K562 (cell line): ENCODE data around the gene BSN. TPM values are rescaled to one million over a fixed set of nuclear protein-coding genes. Genes with fewer than 3 reads are reported as not detected.

ENCODE experiments used
- ATAC-seq: fragments of 200-7000 bp; cut with Tn5 transposase; 3 replicates; pipeline ENCODE4 v1.9.1; 2020; ENCODE audit warnings: moderate library complexity
- BruUV-seq: library from RNA; stranded (reverse); fragments of 400-500 nt; replicated peaks from 2 replicates; lab custom pipeline; 2021; lab: Mats Ljungman, UMichigan
- CTCF ChIA-PET: fragments of 300-600 bp; formaldehyde crosslinking; extraction: SDS; loops from one replicate; lab custom pipeline; 2021; ENCODE audit warnings: low intra/inter-chr PET ratio; lab: Yijun Ruan, JAX
- POLR2A ChIA-PET: fragments of 300-600, 350-650 bp; sonication (Branson Sonifier 250); formaldehyde crosslinking; extraction: SDS; loops from one replicate; lab custom pipeline; 2021; ENCODE audit warnings: antibody characterized with exemption, inconsistent platforms; lab: Yijun Ruan, JAX
- DNase-seq, 4 experiments: peaks; one replicate each; pipeline versions ENCODE4 v3.0.0 to v3.0.0-alpha.2; 2011 to 2018; ENCODE audit warnings: low spot score in 3 of 4, mixed read lengths in 3 of 4; ENCODE audit errors: extremely low read depth in 1 of 4
- FAIRE-seq: peaks from 2 replicates; lab custom pipeline; 2011; peaks lifted over from hg19 to GRCh38; lab: Jason Lieb, UNC
- H2AFZ ChIP-seq: 2 replicates; pipeline ENCODE4 v1.6.0; 2011; ENCODE audit warnings: low read depth, low read length, control low read depth, inconsistent platforms
- H3K27ac ChIP-seq: fragments of 200-600 bp; 3 replicates; pipeline ENCODE4 v1.8.0; 2011; ENCODE audit warnings: low read depth, mild to moderate bottlenecking, control low read depth, inconsistent platforms, low read length, moderate library complexity, mixed read lengths; ENCODE audit errors: extremely low read depth
- H3K27me3 ChIP-seq, 2 experiments: fragments of 300-600 bp in 1 of 2; 2 replicates in 1 of 2; 3 replicates in 1 of 2; pipeline versions ENCODE4 v1.6.0 to v1.8.0; 2011; ENCODE audit warnings: inconsistent platforms in 2 of 2, low read length in 2 of 2, mild to moderate bottlenecking in 1 of 2, mixed read lengths in 1 of 2, moderate library complexity in 1 of 2; ENCODE audit not compliant: control insufficient read depth in 2 of 2, insufficient read depth in 2 of 2
- H3K36me3 ChIP-seq: fragments of 300-600 bp; 3 replicates; pipeline ENCODE4 v1.8.0; 2011; ENCODE audit warnings: mild to moderate bottlenecking, low read length, inconsistent platforms; ENCODE audit not compliant: control insufficient read depth, insufficient read depth
- H3K4me1 ChIP-seq, 2 experiments: fragments of 200-600 bp in 1 of 2; replicated peaks in 1 of 2; 2 replicates in 1 of 2; 3 replicates in 1 of 2; pipeline versions ENCODE4 v1.5.1 to v1.8.0; 2011; ENCODE audit warnings: inconsistent platforms in 2 of 2, low read length in 2 of 2, mild to moderate bottlenecking in 1 of 2, mixed read lengths in 1 of 2, moderate library complexity in 1 of 2; ENCODE audit not compliant: control insufficient read depth in 2 of 2, insufficient read depth in 2 of 2
- H3K4me2 ChIP-seq: 2 replicates; pipeline ENCODE4 v1.6.1; 2011; ENCODE audit warnings: low read length, control low read depth, inconsistent platforms, mixed read lengths; ENCODE audit not compliant: insufficient read depth
- H3K4me3 ChIP-seq: fragments of 200-600 bp; sonication (generic), shearing (Covaris generic); 2 replicates; pipeline ENCODE4 v1.5.1; 2016; ENCODE audit warnings: control low read depth, inconsistent platforms
- H3K79me2 ChIP-seq: fragments of 200-600 bp; 3 replicates; pipeline ENCODE4 v1.8.0; 2011; ENCODE audit warnings: low read length, inconsistent platforms; ENCODE audit not compliant: control insufficient read depth, insufficient read depth
- H3K9ac ChIP-seq, 2 experiments: 2 replicates each; pipeline versions ENCODE4 v1.6.0 to v1.6.1; 2011; ENCODE audit warnings: low read depth in 2 of 2, low read length in 2 of 2, control low read depth in 1 of 2, inconsistent platforms in 1 of 2, mild to moderate bottlenecking in 1 of 2, mixed read lengths in 1 of 2; ENCODE audit not compliant: insufficient read depth in 1 of 2
- H3K9me1 ChIP-seq: one replicate; pipeline ENCODE4 v1.6.0; 2011; ENCODE audit warnings: inconsistent platforms, mild to moderate bottlenecking, low read length, moderate library complexity; ENCODE audit not compliant: control insufficient read depth, insufficient read depth
- H3K9me3 ChIP-seq: replicated peaks from 2 replicates; pipeline ENCODE4 v1.5.1; 2011; ENCODE audit warnings: low read depth, low read length, inconsistent platforms; ENCODE audit not compliant: control insufficient read depth, insufficient read depth
- H4K20me1 ChIP-seq: replicated peaks from 2 replicates; pipeline ENCODE4 v1.6.1; 2011; ENCODE audit warnings: low read length, inconsistent platforms, mixed read lengths; ENCODE audit not compliant: control insufficient read depth, insufficient read depth
- ATF6 ChIP-seq: sonication (generic); formaldehyde crosslinking; IDR thresholded peaks from 2 replicates; pipeline ENCODE4 v1.4.0; 2020; ENCODE audit warnings: mild to moderate bottlenecking, missing genetic modification reagents
- BHLHE40 ChIP-seq: IDR thresholded peaks from 2 replicates; pipeline ENCODE4 v1.6.1; 2011; ENCODE audit warnings: low read length, improper control_type of control experiment
- CCAR2 ChIP-seq: fragments of 200-400 bp; formaldehyde crosslinking; IDR thresholded peaks from 2 replicates; pipeline ENCODE4 v1.6.1; 2017; ENCODE audit warnings: mild to moderate bottlenecking, low read depth, low read length
- CHD2 ChIP-seq: IDR thresholded peaks from 2 replicates; pipeline ENCODE4 v1.6.1; 2011; ENCODE audit warnings: low read depth, low read length
- DMBX1 ChIP-seq: fragments of 250-450 bp; sonication (Bioruptor Pico); IDR thresholded peaks from 2 replicates; pipeline ENCODE4 v1.8.0; 2022; ENCODE audit warnings: inconsistent platforms, mild to moderate bottlenecking, moderate library complexity, borderline replicate concordance
- SMARCE1 ChIP-seq: fragments of 450-650 bp; IDR thresholded peaks from 2 replicates; pipeline ENCODE4 v1.7.1; 2016; ENCODE audit warnings: mild to moderate bottlenecking
- SRSF7 ChIP-seq: fragments of 200-400 bp; formaldehyde crosslinking; optimal IDR thresholded peaks from 2 replicates; pipeline ENCODE3; 2017; ENCODE audit warnings: mild to moderate bottlenecking, low read depth, low read length
- ZBTB17 ChIP-seq: fragments of 450-650 bp; formaldehyde crosslinking; IDR thresholded peaks from 2 replicates; pipeline ENCODE4 v1.4.0; 2020; ENCODE audit warnings: mild to moderate bottlenecking
- ZBTB40 ChIP-seq, 2 experiments: fragments of 450-650 bp in 1 of 2; sonication (generic) in 1 of 2; formaldehyde crosslinking in 1 of 2; IDR thresholded peaks; 2 replicates each; pipeline versions ENCODE4 v1.7.1 to v1.9.0; 2016 to 2022; ENCODE audit warnings: inconsistent platforms in 1 of 2, mild to moderate bottlenecking in 1 of 2, missing genetic modification reagents in 1 of 2
- WGBS: fragments of 100-300 bp; shearing (Covaris generic); methylation state at CpG from one replicate; pipeline ENCODE4 v1.1.6; 2016; ENCODE audit warnings: low coverage, mixed read lengths; ENCODE audit not compliant: insufficient coverage; ENCODE audit errors: missing lambda C conversion rate; 5-methylcytosine and 5-hydroxymethylcytosine counted together
- in situ Hi-C: fragments of 300-500 bp; cut with MboI; formaldehyde crosslinking; loops from 4 replicates; pipeline ENCODE4 v1.15.0; 2018; ENCODE audit warnings: inconsistent platforms, mixed read lengths
- intact Hi-C: fragments of 100-400 bp; cut with micrococcal nuclease; formaldehyde crosslinking; loops from 2 replicates; pipeline ENCODE4 v1.14.2; 2022
- polyA plus RNA-seq, 8 experiments: library from polyadenylated mRNA; depleted of rRNA in 4 of 8; stranded (reverse) in 5 of 8; unstranded in 3 of 8; fragments of >200 nt; fragmentation: Nextera tagmentation in 2 of 8; fragmentation: Illumina TruSeq in 1 of 8; extraction: Ambion mirVana in 2 of 8; extraction: Trizol in 1 of 8; gene quantifications; 2 replicates each; pipeline versions ENCODE4 v1.2.1 to v1.2.3, GENCODE V29; 2011 to 2014; ENCODE audit warnings: inconsistent platforms in 1 of 8, missing spikeins in 1 of 8
- total RNA-seq, 7 experiments: library from RNA; depleted of rRNA in 6 of 7; stranded (reverse); fragments of >200 nt in 6 of 7; fragmentation: Illumina TruSeq in 2 of 7; extraction: Trizol in 2 of 7; gene quantifications; 2 replicates each; pipeline versions ENCODE4 v1.2.1 to v1.2.3, GENCODE V29; 2011 to 2021; ENCODE audit warnings: low replicate concordance in 1 of 7

Gene BSN
- total and polyA plus RNA-seq, 9 of the 15 experiments (the other 6 are each of a cell fraction or from before 2014, with no cell fraction given), result 0.03 to 1.5 (median 0.29) TPM

- TF ChIP-seq SMARCE1, result no peak
These were observed 98.7 kb downstream of the BSN start (continued) for GRCh38 chr3:49652903-49653415.

GRCh38 chr3:49653621-49654020, 99.3 kb downstream of the BSN start:
- 66% methylated on average over 7 of the region's 8 CpGs for WGBS

More at GRCh38 chr3:49653621-49654020, 99.3 kb downstream of the BSN start:
- ChIA-PET CTCF (no interaction called here), POLR2A (no interaction called here)
- H3K4me1 ChIP-seq, result peaks cover 3 to 37% of the 10 kb centered on the region in 2 experiments; a peak in 3 of 5 replicates
- H3K27me3 ChIP-seq, result no peaks in the 10 kb centered on the region
- DNase-seq, result no peak
- H3K9me1 ChIP-seq, result no peaks in the 10 kb centered on the region
- no peak for ATAC-seq
- no peak overlapping the region for H3K27ac ChIP-seq
- H4K20me1 ChIP-seq, result no peaks in the 10 kb centered on the region
- intact Hi-C loops, result no loop called here
- no peaks in the 10 kb centered on the region for H3K36me3 ChIP-seq
- no peak overlapping the region for H2AFZ ChIP-seq
- no peak for FAIRE-seq
- H3K4me3 ChIP-seq, result no peak overlapping the region
- in situ Hi-C loops, result no loop called here
- no peaks in the 10 kb centered on the region for H3K9me3 ChIP-seq
- BruUV-seq, result no TSS peak
- TF ChIP-seq SRSF7 (no peak), CCAR2 (no peak), ZBTB17 (no peak), ZBTB40 (IDR thresholded peaks at IDR 0.05) (no peak), ZBTB40 (CRISPR knock-in tag; IDR thresholded peaks at IDR 0.05) (no peak), CHD2 (no peak), BHLHE40 (no peak), DMBX1 (CRISPR knock-in tag) (no peak), ATF6 (no peak)
- H3K79me2 ChIP-seq, result no peaks in the 10 kb centered on the region
- no peak overlapping the region for H3K9ac ChIP-seq
- H3K4me2 ChIP-seq, result no peak overlapping the region
